Measurements from ENCODE around the gene PDCD1LG2.
"Not testable (repeated sequence)": the region's sequence is repeated elsewhere in the genome, so short reads cannot be mapped to it uniquely, and the experiment has no call there.

Gene PDCD1LG2

GRCh38 chr9:5569891-5570290 lies 59.6 kb downstream of the PDCD1LG2 start:
- DNase-seq = no peak

GRCh38 chr9:5571629-5572232 lies 61.4 kb downstream of the PDCD1LG2 start:
- no peak for DNase-seq

GRCh38 chr9:5574097-5574496 lies 63.8 kb downstream of the PDCD1LG2 start:
- no peak for DNase-seq

- no peak for DNase-seq
Observed at GRCh38 chr9:5575000-5575399, 64.7 kb downstream of the PDCD1LG2 start.

- no peak for DNase-seq
Observed at GRCh38 chr9:5577225-5577624, 66.9 kb downstream of the PDCD1LG2 start.

GRCh38 chr9:5578018-5578697 lies 67.8 kb downstream of the PDCD1LG2 start:
- no peak for DNase-seq

GRCh38 chr9:5578698-5579085 lies 68.4 kb downstream of the PDCD1LG2 start:
- no peak for DNase-seq

GRCh38 chr9:5579881-5580280 lies 69.5 kb downstream of the PDCD1LG2 start:
- no peak for DNase-seq

- no peak for DNase-seq
Observed at GRCh38 chr9:5580650-5581049, 70.3 kb downstream of the PDCD1LG2 start.

- DNase-seq = not testable (repeated sequence)
Observed at GRCh38 chr9:5581706-5582105, 71.4 kb downstream of the PDCD1LG2 start.

- no peak for DNase-seq
Observed at GRCh38 chr9:5582835-5583195, 72.5 kb downstream of the PDCD1LG2 start.

- DNase-seq = no peak
Observed at GRCh38 chr9:5586391-5586802, 76.1 kb downstream of the PDCD1LG2 start.

- DNase-seq = no peak
Observed at GRCh38 chr9:5587024-5587423, 76.7 kb downstream of the PDCD1LG2 start.

- DNase-seq = no peak
Observed at GRCh38 chr9:5592231-5592630, 81.9 kb downstream of the PDCD1LG2 start.

GRCh38 chr9:5592904-5593303 lies 82.6 kb downstream of the PDCD1LG2 start:
- no peak for DNase-seq

GRCh38 chr9:5593904-5594303 lies 83.6 kb downstream of the PDCD1LG2 start:
- no peak for DNase-seq

- no peak for DNase-seq
Observed at GRCh38 chr9:5596173-5596572, 85.8 kb downstream of the PDCD1LG2 start.

GRCh38 chr9:5608298-5609225 lies 98.2 kb downstream of the PDCD1LG2 start:
- DNase-seq = no peak

GRCh38 chr9:5609226-5609596 lies 98.9 kb downstream of the PDCD1LG2 start:
- no peak for DNase-seq

GRCh38 chr9:5610491-5610890 lies 100.2 kb downstream of the PDCD1LG2 start:
- no peak for DNase-seq

GRCh38 chr9:5611321-5612184 lies 101.2 kb downstream of the PDCD1LG2 start:
- no peak for DNase-seq

- no peak for DNase-seq
Observed at GRCh38 chr9:5612185-5612530, 101.8 kb downstream of the PDCD1LG2 start.

GRCh38 chr9:5614192-5614591 lies 103.9 kb downstream of the PDCD1LG2 start:
- DNase-seq = no peak
